GM21786 (cell line): ENCODE results near the gene IMMP2L.
A peak's percentile ranks its signal among the peaks of the same experiment; 100 is the strongest.

Source experiments
- ATAC-seq: cut with Tn5 transposase; IDR thresholded peaks from one replicate; pipeline ENCODE4 v1.9.1; 2021; ENCODE audit not compliant: unreplicated experiment

The IMMP2L gene

GRCh38 chr7:111050875-111051416 is 511.3 kb downstream of the IMMP2L start:
- no peak for ATAC-seq

GRCh38 chr7:111049971-111050680 is 512.2 kb downstream of the IMMP2L start:
- ATAC-seq, result no peak

- no peak for ATAC-seq
These were observed 514.7 kb downstream of the IMMP2L start for GRCh38 chr7:111047595-111047994.

- ATAC-seq, result no peak
These were observed 516.8 kb downstream of the IMMP2L start for GRCh38 chr7:111045449-111045848.

- peak; percentile 95 for ATAC-seq
These were observed 518.7 kb downstream of the IMMP2L start for GRCh38 chr7:111043561-111043960.

- no peak for ATAC-seq
These were observed 519.5 kb downstream of the IMMP2L start for GRCh38 chr7:111042842-111043241.

- no peak for ATAC-seq
These were observed 520.7 kb downstream of the IMMP2L start for GRCh38 chr7:111041577-111041976.

- ATAC-seq, result no peak
These were observed 524.1 kb downstream of the IMMP2L start for GRCh38 chr7:111038185-111038584.

GRCh38 chr7:111031916-111032315 is 530.4 kb downstream of the IMMP2L start:
- no peak for ATAC-seq

- ATAC-seq, result no peak
These were observed 532.0 kb downstream of the IMMP2L start for GRCh38 chr7:111030336-111030735.

- peak; percentile 54 for ATAC-seq
These were observed 532.6 kb downstream of the IMMP2L start for GRCh38 chr7:111029574-111030251.

- ATAC-seq, result no peak
These were observed 533.1 kb downstream of the IMMP2L start for GRCh38 chr7:111029141-111029572.

- no peak for ATAC-seq
These were observed 534.9 kb downstream of the IMMP2L start for GRCh38 chr7:111027396-111027795.

GRCh38 chr7:111026806-111027205 is 535.5 kb downstream of the IMMP2L start:
- no peak for ATAC-seq

GRCh38 chr7:111026343-111026742 is 535.9 kb downstream of the IMMP2L start:
- ATAC-seq, result no peak

GRCh38 chr7:111025006-111025405 is 537.3 kb downstream of the IMMP2L start:
- ATAC-seq, result peak; percentile 49

- no peak for ATAC-seq
These were observed 543.1 kb downstream of the IMMP2L start for GRCh38 chr7:111018960-111019736.

GRCh38 chr7:111018447-111018846 is 543.8 kb downstream of the IMMP2L start:
- no peak for ATAC-seq

GRCh38 chr7:111014079-111014478 is 548.2 kb downstream of the IMMP2L start:
- ATAC-seq, result no peak

GRCh38 chr7:111012799-111013675 is 549.3 kb downstream of the IMMP2L start:
- peak; percentile 98 for ATAC-seq
